Kidney (tissue), 14 donors: ENCODE data around the gene EXOC7. TPM values are rescaled to one million over a fixed set of nuclear protein-coding genes. Genes with fewer than 3 reads are reported as not detected.

ENCODE experiments used
- DNase-seq, 5 donors: peaks; one replicate each; pipeline ENCODE4 v3.0.0-alpha.2; 2013 to 2020
- FAIRE-seq: peaks from 2 replicates; lab custom pipeline; 2012; peaks lifted over from hg19 to GRCh38; lab: Jason Lieb, UNC
- H3K27ac ChIP-seq, 2 donors: one replicate each; pipeline ENCODE4 v1.7.0; 2013; ENCODE audit warnings: low read depth in 2 of 2, low read length in 2 of 2, inconsistent platforms in 1 of 2
- H3K27me3 ChIP-seq: one replicate; pipeline ENCODE4 v1.7.1; 2013; ENCODE audit warnings: low read length, inconsistent platforms; ENCODE audit not compliant: control insufficient read depth, insufficient read depth
- H3K36me3 ChIP-seq, 3 donors: one replicate each; pipeline versions ENCODE4 v1.7.0 to v1.7.1; 2013; ENCODE audit warnings: low read length in 3 of 3, control low read depth in 1 of 3, inconsistent platforms in 1 of 3; ENCODE audit not compliant: insufficient read depth in 3 of 3, control insufficient read depth in 2 of 3
- H3K4me1 ChIP-seq, 3 donors: one replicate each; pipeline versions ENCODE4 v1.7.0 to v1.7.1; 2013; ENCODE audit warnings: low read length in 3 of 3, inconsistent platforms in 1 of 3, low read depth in 1 of 3; ENCODE audit not compliant: control insufficient read depth in 2 of 3, insufficient read depth in 2 of 3
- H3K4me3 ChIP-seq, 3 donors: one replicate each; pipeline versions ENCODE4 v1.7.0 to v1.8.1; 2013; ENCODE audit warnings: low read length in 3 of 3, control low read depth in 1 of 3, inconsistent platforms in 1 of 3
- H3K9ac ChIP-seq, 3 donors: one replicate each; pipeline versions ENCODE4 v1.7.0 to v1.7.1; 2013; ENCODE audit warnings: low read length in 3 of 3, control low read depth in 1 of 3, inconsistent platforms in 1 of 3
- H3K9me3 ChIP-seq, 3 donors: one replicate each; pipeline versions ENCODE4 v1.7.0 to v1.7.1; 2013; ENCODE audit warnings: low read length in 3 of 3, control low read depth in 1 of 3, inconsistent platforms in 1 of 3; ENCODE audit not compliant: control insufficient read depth in 2 of 3, insufficient read depth in 1 of 3
- intact Hi-C: fragments of 100-400 bp; cut with DNase I; formaldehyde crosslinking; loops from one replicate; pipeline ENCODE4 v1.11.1; 2022
- polyA plus RNA-seq: library from polyadenylated mRNA; stranded (reverse); fragments of 350-450 nt; fragmentation: Illumina TruSeq; extraction: RNeasy Lipid Tissue Mini Kit (QIAGEN cat#74804); gene quantifications from one replicate; pipeline ENCODE4 v1.2.3, GENCODE V29; 2014; ENCODE audit warnings: low read depth, low replicate concordance; ENCODE audit not compliant: insufficient read depth
- total RNA-seq: library from RNA; stranded (reverse); fragmentation: NEBNext Ultra II Directional; extraction: Animal tissue kit (Norgen Biotek cat#: 25700); gene quantifications from one replicate; pipeline ENCODE4 v1.2.1, GENCODE V29; 2021
- TF ChIP-seq, protein P1 (sequence below): IDR thresholded peaks from 3 replicates; pipeline ENCODE4 v1.5.1; 2012; ENCODE audit warnings: mild to moderate bottlenecking, moderate library complexity, borderline replicate concordance; ENCODE audit not compliant: insufficient read depth; ENCODE audit errors: extremely low read depth
- donor health status: control.
- donor health status: control.
- donor health status: control.
- donor health status: control.
- donor health status: control.
- donor health status: DM: yes; HTN: yes; CAD: no.
- donor health status: Normal renal cell carcinoma (clear cell type).

Gene EXOC7
- total and polyA plus RNA-seq, 2 donors from 2014 or later = 83.2 to 143 TPM

DNA sequence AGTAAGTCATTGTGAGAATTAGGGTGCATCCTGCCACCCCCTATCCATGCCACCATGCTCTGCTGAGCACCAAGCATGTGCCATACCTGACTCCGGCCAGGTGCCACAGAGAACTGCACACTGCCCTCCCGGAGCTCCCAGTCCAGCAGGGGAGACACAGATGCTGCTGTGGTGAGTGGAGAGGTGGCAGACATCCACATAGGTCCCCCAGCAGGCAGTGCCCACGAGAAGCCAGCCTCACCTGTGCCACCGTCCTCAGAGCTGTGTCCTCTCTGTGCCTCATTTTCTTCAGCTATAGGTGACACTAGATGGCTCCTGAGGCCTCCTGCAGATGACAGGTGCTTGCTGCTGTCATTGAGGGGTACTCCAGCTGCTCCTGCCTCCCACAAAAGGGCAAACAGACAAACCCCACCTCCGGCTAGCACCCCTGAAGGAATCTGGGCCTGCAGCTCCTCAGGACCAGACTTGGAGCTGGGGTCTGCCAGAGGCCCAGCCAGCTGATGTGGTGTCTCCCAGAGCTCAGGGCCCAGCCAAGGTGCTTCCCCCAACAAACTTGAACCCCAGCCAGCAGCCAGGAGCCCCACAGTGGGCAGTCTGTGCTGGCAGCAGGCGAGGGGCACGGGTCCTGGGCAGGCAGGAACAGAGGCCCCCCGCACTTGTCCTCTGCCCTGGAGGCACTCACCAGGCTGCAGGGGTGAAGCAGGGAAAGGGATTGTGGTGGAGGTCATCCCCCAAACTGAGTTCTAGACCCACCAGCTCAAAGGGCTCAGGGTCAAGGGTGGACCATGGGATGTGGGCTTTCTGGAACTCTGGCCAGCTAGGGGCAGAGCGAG, 20.4 kb upstream of the EXOC7 start:
- Histone ChIP-seq H3K27me3 (no peaks in the 10 kb centered on the region), H3K4me1 (peaks cover 0 to 6% (median 0%) of the 10 kb centered on the region in 3 donors), H3K4me3 (no peak overlapping the region), H3K9ac (no peak overlapping the region), H3K9me3 (no peaks in the 10 kb centered on the region), H3K27ac (no peak overlapping the region), H3K36me3 (no peaks in the 10 kb centered on the region)
- DNase-seq (peak in 1 of 5 donors; percentile 42), FAIRE-seq (no peak)
- intact Hi-C loops = loop anchor here (5.0 kb wide), 1 partner anchor 153 kb away; no protein-coding TSS in a partner anchor
- TF ChIP-seq, protein P1, sequence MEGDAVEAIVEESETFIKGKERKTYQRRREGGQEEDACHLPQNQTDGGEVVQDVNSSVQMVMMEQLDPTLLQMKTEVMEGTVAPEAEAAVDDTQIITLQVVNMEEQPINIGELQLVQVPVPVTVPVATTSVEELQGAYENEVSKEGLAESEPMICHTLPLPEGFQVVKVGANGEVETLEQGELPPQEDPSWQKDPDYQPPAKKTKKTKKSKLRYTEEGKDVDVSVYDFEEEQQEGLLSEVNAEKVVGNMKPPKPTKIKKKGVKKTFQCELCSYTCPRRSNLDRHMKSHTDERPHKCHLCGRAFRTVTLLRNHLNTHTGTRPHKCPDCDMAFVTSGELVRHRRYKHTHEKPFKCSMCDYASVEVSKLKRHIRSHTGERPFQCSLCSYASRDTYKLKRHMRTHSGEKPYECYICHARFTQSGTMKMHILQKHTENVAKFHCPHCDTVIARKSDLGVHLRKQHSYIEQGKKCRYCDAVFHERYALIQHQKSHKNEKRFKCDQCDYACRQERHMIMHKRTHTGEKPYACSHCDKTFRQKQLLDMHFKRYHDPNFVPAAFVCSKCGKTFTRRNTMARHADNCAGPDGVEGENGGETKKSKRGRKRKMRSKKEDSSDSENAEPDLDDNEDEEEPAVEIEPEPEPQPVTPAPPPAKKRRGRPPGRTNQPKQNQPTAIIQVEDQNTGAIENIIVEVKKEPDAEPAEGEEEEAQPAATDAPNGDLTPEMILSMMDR = no peak

DNA sequence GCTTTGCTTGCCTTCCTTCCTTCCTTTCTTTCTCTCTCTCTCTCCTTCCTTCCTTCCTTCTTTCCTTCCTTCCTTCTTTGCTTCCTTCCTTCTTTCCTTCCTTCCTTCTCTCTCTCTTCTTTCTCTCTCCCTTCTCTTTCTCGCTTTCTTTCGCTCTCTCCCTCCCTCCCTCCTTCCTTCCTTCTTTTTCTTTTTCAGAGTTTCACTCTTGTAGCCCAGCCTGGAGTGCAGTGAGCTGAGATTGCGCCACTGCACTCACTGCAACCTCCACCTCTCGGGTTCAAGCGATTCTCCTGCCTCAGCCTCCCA, 19.6 kb upstream of the EXOC7 start:
- DNase-seq (no peak), FAIRE-seq (no peak)
- intact Hi-C loops = loop anchor here (5.0 kb wide), 1 partner anchor 154 kb away; no protein-coding TSS in a partner anchor

DNA sequence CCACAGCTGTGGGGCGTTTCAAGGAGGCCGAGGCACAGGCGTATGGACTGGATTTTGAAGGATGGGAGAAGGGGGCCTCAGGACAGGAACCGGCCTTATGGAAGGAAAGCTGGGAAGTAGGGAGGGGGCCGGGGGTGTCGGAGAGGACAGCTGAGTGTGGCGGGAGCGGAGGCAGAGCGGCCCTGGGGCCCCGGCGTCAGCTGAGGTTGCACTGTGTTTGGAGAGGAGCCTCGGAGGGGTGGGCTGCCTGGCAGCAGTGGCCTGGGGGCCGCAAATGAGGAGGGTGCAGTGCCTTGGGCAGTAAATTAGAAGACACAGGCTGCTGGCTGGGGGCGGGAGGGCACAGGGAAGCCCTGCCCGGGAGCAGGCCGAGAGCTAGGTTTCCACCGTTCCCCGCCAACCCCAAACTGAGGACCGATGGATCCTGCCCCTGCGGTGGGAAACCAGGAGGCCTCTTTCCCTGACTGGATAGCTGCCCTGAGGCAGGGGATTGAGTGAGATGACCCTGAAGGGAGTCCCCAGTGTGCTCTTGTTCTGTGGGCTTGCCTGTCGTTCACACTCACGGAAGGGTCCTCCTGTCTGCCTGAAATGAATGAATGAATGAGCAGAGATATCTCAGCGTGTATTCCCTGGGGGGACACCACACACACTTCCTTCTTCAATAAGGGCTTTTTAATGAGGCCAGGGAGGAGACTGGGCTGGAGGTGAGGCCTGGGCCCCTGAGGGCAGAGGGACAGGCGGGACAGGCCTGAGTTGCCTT, 19.0 kb upstream of the EXOC7 start:
- Histone ChIP-seq H3K27ac (no peak overlapping the region), H3K4me1 (peaks cover 0 to 6% (median 0%) of the 10 kb centered on the region in 3 donors), H3K36me3 (no peaks in the 10 kb centered on the region), H3K9me3 (no peaks in the 10 kb centered on the region), H3K27me3 (no peaks in the 10 kb centered on the region), H3K4me3 (no peak overlapping the region), H3K9ac (no peak overlapping the region)
- peak in 1 of 5 donors; percentile 58 for DNase-seq
- TF ChIP-seq, protein P1 = no peak
- FAIRE-seq = no peak
- intact Hi-C loops = loop anchor here (5.0 kb wide), 1 partner anchor 155 kb away; no protein-coding TSS in a partner anchor

More for the DNA sequence above, 19.6 kb upstream of the EXOC7 start:
- no peaks in the 10 kb centered on the region for H3K9me3 ChIP-seq
- no peaks in the 10 kb centered on the region for H3K36me3 ChIP-seq
- TF ChIP-seq, protein P1 = no peak
- H3K27me3 ChIP-seq = no peaks in the 10 kb centered on the region
- no peak overlapping the region for H3K27ac ChIP-seq
- H3K4me3 ChIP-seq = no peak overlapping the region
- H3K4me1 ChIP-seq = peaks cover 0 to 6% (median 0%) of the 10 kb centered on the region in 3 donors
- H3K9ac ChIP-seq = no peak overlapping the region
